HG02763 (cell line): ENCODE data around the gene SLC24A4.

ENCODE experiments used
- ATAC-seq: cut with Tn5 transposase; IDR thresholded peaks from one replicate; pipeline ENCODE4 v1.9.1; 2021; ENCODE audit warnings: mild to moderate bottlenecking, moderate library complexity; ENCODE audit not compliant: unreplicated experiment

The SLC24A4 gene

DNA sequence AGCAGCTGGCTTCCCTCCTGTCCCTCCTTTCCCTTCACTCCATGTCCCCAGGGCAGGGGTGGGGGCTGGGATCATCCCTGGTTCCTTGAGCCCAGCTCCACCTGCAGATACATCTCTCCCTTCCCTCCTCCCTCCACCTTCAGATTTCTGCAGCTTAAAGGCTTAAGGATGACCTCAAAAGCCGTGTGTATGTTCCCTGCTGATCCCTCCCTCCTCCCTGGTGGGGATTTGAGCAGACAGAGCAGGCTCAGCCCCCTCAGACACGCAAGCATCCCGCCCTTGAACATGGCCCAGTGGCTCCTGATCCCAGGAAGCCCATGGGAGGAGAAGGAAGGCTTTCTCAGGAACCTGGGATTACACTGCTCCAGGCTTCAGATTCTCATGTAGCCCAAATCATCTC, 107.7 kb downstream of the SLC24A4 start:
- ATAC-seq: no peak

DNA sequence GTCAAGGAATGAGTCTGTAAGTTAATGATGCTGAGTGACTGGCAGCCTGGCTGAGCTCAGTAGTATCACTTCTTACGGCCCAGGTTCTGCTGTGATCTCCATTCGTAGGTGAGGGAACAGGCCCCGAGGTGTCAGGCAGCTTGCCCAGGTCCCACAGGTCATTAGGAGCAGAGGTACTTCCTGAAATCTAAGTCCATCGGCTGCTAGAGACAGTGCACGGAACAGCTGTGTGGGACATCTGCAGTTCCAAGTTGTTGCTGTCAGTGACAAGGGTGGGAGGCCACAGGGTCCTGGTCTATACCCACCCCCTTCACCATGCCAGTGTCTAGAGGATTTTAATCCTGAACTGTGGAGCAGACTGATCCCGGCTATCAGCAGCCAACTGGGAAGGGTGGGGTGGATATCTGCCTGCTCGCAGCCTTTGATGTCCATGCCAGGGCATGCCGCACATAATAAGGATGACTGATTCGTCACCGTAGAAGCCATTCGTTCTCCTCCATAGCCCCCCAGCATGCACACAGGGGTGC, 108.3 kb downstream of the SLC24A4 start:
- no peak for ATAC-seq

DNA sequence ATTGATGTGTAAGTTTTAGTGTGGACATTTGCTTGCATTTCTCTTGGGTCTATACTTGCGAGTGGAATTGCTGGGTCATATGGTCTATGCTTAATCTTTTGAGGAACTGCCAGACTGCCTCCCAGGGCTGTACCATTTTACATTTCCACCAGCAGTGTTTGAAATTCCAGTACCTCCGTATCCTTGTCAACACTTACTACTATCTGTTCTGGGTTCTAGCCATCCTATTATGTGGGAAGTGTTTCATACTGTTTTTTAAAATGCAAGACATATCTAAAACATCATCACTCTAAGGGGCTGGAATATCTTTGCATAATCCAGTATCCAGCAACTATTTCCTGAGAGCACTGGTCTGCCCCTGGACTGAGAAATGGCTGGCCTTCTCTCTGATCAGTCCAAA, 110.4 kb downstream of the SLC24A4 start:
- ATAC-seq: no peak

DNA sequence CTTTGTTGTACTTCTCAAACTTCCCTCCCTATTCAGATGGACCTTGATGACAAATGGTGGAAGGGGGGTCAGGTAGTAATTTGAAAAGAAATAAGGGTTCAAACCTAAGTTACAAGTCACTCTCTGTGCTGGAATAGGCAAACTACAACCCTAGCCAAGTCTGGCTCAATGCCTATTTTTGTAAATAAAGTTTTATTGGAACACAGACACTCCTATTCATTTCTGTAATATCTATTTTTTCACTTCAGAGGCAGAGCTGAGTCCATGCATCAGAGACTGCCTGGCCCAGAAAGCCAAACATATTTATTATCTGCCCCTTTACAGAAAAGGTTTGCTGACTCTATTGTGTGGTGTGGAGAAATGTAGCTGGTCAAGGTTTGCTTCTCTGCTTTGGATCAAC, 112.2 kb downstream of the SLC24A4 start:
- no peak for ATAC-seq

DNA sequence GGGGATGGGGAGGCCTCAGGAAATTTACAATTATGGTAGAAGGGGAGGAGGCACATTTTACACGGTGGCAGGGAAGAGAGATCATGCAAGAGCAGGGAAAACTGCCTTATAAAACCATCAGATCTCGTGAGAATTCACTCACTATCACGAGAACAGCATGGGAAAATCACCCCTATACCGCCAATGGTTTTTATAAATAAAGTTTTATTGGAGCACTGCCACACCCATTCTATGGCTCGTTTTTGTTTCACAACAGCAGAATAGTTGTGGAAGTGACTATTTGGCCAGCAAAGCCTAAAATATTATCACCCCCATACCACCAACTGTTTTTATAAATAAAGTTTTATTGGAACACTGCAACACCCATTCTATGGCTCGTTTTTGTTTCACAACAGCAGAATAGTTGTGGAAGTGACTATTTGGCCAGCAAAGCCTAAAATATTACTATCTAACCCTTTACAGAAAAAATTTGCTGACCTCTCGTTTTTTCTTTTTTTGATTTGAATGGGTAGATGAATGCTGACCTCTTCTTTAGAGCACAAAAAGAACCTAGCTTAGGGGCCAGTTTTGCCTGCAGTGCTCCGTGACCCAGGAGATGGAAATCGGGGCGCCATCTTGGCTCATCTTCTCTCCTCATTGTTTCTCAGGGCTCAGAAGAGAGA, 113.3 kb downstream of the SLC24A4 start:
- ATAC-seq: no peak

DNA sequence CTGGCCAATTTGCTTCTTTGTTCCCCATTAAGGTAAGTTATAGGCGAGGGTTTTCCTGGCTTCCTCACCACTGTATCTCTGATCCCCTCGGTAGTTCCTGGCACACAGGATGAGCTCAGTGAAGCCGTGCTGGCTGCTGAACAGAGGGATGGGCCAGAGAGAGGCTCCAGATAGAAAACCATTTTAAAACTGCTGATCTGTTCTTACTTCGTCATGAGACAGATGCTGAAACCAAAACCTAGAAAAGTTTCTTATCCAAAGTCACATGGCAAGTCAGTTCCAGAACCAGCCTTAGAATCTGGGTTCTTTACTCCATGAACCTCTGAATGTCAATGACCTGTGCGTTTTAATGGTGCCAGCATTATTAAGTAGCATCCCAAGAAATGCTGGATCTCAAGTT, 114.3 kb downstream of the SLC24A4 start:
- no peak for ATAC-seq

DNA sequence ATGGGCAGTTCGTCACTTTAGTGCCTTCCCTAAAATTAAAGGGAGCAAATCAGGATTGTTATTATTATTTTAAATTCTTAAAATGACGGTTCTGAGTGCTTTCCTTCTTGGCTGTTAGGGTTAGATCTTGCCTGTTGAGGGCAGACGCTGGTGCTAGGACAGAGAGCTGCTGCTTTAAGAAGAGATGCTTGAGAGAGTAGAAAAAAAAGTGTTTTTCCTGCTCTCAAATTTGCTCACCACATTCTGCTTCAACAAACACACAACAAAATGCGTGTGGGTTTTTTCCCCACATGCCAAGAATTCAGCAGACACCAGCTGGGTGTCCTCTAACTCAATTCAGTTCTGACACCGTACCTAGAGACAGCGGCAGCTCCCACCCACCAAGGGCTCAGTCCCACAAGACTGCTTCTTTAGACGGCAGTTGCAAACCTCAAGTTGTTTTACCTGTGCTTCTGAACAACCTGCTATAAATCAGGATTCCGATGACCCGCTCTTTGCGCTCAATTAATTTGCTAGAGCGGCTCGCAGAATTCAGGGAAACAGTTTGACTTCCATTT, 114.8 kb downstream of the SLC24A4 start:
- no peak for ATAC-seq

GRCh38 chr14:92439537-92440344, 116.8 kb downstream of the SLC24A4 start:
- ATAC-seq: no peak

DNA sequence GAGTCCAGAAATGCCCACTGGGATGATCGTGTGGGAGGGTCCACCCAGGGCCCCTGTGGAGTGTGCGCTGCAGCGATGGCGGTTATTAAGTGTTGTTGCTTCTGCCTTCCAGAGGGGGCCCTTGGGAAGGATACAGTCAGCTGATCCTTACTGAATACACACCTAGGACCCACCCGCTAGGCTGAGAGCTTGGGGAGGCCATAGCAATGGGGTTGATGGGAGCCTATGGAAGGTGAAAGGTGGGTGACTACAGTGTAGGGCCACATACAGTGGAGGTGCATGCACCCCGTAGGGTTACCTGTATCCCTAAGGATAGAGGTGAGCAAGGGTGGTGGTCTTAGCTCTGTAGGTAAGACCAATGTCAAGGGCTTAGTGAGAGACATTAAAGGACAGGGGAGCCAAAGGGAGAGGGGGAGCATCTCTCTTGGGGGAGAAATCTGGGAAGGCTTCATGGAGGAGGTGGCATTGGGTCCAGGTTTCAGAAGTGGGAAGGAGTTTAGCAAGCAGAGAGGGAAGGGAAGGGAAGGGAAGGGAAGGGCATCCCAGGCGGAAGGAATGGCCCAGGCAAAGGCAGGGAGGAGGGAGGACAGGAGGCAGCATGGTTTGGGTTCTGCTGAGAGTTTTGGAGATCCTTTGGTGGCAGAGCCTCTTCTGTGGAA, 117.5 kb downstream of the SLC24A4 start:
- ATAC-seq: no peak

GRCh38 chr14:92441751-92442504, 119.0 kb downstream of the SLC24A4 start:
- no peak for ATAC-seq

DNA sequence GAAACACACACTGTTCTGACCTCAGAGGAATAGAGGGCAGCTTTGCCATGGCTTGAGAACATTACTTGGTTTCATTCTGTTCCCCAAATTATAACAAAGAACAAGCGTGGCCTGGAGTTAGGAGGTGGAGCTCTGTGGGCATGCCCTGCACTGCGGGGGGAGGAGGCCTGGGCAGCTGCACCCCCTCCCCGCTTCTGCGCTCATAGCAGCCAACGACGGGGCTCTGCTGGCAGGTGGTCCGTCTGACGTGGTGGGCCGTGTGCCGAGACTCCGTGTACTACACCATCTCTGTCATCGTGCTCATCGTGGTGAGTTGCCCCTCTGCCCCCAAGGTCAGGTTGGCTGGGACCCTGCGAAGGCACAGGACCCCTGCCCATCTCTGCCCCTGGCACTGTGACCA, 120.2 kb downstream of the SLC24A4 start:
- no peak for ATAC-seq

- ATAC-seq: no peak
Observed at GRCh38 chr14:92443741-92444140, 120.8 kb downstream of the SLC24A4 start.

- ATAC-seq: no peak
Observed at GRCh38 chr14:92446771-92447170, 123.8 kb downstream of the SLC24A4 start.

GRCh38 chr14:92447416-92448197, 124.6 kb downstream of the SLC24A4 start:
- no peak for ATAC-seq

DNA sequence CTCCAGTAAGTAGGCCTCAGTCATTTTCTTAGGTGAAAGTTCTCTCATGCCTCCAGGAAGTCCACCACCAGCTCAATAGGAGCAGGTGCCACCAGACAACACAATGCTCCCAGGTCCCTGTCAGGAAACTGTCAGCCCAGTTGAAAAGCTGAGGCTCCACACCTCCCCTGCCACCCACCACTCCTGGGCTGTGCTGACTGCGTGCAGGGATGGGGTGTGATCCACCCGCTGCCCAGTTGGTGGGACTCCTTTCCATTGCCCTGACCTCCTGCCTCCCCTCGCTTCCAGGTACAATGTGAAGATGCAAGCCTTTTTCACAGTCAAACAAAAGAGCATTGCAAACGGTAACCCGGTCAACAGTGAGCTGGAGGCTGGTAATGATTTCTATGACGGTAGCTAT, 125.8 kb downstream of the SLC24A4 start:
- no peak for ATAC-seq

DNA sequence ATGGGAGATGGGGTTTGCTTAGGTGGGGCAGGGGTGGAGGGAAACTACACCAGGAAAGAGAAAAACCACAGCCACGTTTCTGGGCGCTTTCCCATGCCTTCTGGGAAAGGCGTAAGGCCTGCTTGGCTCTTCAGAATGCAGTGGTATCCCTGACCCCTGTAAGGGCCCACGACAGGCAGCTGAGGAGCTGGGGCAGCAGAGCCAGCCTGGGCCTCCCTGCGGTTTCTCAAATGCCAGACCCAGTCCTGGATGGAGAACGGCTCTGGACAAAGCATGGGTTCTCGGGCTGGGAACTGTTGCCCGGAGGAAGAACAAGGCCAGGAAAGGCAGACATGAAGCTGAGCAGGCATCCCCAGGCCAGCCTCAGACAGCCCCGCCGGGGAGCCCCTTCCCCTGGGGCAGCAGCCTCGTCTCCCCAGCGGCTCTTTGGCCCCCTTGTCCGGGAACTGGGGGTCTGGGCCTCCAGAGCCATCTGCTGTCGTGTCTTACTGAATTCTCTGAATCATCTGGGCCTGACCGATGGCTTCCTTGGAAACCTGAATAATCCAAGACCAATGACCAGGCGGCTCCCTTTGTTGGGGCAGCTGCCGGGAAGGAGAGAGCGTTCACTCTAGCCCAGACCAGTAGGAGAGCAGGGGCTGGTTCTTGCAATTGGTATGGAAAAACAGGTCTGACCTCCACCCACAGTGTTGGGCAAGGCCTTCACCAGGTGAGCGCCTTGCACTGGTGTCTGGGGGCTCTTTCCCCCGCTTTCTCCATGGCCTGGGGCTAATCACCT, 126.6 kb downstream of the SLC24A4 start:
- no peak for ATAC-seq

DNA sequence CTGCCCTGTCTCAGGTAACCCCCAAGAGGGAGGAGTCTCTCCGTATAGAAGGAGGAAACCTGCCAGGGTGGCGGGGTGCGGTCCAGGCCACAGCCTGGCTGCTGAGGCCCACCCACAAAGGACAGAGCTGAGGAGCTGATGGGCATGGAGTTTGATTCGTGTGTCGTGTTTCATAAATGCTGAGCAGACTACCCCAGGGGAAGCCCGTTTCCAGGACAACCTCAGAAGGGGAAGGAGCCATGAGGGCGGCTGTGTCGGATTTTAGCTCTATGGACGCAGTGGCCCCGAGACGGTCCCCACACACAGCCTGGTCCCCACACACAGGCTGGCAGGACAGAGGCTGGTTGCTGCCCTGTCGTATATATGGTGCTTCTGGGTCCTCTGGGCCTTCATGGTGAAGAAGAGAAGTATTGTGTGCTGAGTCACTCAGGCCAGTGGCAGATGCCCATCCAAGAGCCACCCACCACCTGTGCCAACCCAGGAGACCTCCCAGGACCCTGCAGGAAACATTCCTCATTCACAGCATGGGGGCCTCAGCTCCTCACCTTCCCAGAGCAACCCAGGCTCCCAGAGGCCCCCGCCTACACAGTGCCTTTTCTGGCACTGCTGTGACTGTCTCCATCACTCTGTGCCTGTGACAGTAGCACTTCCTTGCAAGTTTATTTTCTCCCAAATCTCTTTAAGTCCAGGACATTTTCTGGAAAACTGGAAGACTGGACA, 127.5 kb downstream of the SLC24A4 start:
- no peak for ATAC-seq

- ATAC-seq: no peak
Observed at GRCh38 chr14:92451245-92451644, 128.3 kb downstream of the SLC24A4 start.

DNA sequence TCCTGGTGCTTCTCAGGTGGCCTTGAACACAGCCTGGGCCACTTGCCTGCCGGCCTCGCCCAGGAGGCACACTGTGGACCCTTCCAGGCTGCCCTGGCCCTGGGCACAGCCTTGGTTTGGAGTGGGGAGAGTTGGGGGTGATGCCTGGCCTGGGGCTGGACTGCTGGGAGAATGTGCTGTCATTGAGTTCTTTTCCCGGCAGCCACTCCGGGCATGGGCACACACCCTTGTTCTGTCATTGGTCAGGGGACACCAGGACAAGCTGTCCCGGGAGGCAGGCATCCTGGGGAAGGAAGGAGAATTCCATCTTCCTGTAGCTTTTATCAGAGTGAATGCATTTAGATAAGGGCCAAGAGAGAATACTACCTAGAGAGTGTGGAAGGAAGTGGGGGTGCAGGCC, 128.8 kb downstream of the SLC24A4 start:
- ATAC-seq: no peak
